Tracheal epithelial cell (primary cell): ENCODE data around the gene METTL13. TPM values are rescaled to one million over a fixed set of nuclear protein-coding genes. Genes with fewer than 3 reads are reported as not detected.

ENCODE experiments used
- total RNA-seq: library from RNA; depleted of rRNA; stranded (reverse); fragments of >200 nt; gene quantifications from 2 replicates; pipeline ENCODE4 v1.2.1, GENCODE V29; 2014

METTL13 gene, protein sequence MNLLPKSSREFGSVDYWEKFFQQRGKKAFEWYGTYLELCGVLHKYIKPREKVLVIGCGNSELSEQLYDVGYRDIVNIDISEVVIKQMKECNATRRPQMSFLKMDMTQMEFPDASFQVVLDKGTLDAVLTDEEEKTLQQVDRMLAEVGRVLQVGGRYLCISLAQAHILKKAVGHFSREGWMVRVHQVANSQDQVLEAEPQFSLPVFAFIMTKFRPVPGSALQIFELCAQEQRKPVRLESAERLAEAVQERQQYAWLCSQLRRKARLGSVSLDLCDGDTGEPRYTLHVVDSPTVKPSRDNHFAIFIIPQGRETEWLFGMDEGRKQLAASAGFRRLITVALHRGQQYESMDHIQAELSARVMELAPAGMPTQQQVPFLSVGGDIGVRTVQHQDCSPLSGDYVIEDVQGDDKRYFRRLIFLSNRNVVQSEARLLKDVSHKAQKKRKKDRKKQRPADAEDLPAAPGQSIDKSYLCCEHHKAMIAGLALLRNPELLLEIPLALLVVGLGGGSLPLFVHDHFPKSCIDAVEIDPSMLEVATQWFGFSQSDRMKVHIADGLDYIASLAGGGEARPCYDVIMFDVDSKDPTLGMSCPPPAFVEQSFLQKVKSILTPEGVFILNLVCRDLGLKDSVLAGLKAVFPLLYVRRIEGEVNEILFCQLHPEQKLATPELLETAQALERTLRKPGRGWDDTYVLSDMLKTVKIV
- total RNA-seq = 12.4 and 21.0 TPM in 2 replicates

DNA sequence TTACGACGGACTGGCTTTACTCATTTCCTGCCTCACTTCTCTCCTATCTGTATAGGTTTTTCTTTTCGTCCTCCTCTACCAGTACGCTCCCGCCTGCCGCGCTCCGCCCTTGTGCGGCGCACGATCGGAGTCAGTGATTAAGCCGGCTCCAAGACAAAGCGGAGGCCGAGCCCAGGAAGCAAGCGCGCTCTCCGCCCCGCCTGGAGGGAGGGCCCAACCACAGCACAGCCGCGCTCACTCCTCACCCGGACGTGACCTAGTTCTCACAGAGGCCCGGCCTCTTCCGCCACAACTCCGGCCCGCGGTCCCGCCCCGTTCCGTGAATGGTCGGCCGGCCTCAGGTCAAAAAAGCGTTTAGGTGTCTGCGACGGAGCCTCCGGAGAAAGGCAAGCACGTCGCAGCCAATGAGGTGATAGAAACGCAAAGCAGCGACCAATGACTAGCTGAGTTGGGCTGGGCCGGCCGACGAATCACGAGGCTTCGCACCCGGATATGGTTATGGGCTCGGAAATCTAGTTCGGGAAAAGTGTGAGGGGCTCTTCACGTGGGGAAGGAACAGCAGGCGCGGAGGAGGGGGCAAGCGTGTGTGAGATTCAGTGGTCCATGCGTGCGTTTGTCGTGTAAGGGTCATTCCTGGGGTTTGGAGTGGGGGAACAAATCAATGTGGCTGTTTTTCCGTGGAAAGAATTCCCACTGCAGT is at the start of gene METTL13:
Gene METTL13 (plus strand): TSS at position 485 of the 700 bp plus-strand sequence. CDS start 308 bp downstream, outside the sequence.

DNA sequence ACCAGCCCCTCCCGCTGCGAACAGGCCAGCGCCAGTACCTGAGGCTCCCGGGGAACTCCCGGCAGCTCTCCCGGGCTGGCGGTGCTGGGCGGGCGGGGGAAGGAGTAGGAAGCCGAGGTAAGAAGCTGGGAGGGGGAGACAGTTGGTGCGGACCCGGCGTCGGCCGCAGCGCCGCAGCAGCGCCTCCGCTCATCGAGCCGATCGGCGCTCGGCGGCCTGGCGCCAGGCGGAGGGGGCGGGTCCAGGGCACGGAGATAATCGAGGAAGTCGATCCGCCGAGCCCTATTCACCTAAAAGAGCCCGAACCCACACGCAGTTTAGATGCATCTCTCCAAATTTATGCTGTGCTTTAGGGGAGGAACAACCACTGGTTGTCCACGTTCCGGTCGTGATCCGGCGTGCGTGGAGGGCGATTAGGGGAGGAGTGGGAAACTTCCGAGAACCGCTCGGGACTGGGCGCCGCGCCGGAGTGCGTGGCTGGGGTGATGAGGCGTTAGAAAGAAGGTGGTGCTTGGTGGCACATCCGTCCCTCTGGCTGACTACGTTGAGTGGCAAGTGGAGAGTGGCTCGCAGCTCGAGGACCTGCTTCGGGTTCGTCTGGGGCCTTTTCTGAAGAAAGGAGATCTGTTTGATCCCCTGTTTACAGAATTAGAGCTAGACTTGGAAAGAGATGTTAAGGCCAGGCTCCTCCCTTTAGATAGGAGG is 39.4 kb upstream of the METTL13 start, which contains the start of gene VAMP4:
Gene VAMP4 (minus strand): TSS at position 194 of the 705 bp plus-strand sequence. CDS start 3,651 bp downstream, outside the sequence.

DNA sequence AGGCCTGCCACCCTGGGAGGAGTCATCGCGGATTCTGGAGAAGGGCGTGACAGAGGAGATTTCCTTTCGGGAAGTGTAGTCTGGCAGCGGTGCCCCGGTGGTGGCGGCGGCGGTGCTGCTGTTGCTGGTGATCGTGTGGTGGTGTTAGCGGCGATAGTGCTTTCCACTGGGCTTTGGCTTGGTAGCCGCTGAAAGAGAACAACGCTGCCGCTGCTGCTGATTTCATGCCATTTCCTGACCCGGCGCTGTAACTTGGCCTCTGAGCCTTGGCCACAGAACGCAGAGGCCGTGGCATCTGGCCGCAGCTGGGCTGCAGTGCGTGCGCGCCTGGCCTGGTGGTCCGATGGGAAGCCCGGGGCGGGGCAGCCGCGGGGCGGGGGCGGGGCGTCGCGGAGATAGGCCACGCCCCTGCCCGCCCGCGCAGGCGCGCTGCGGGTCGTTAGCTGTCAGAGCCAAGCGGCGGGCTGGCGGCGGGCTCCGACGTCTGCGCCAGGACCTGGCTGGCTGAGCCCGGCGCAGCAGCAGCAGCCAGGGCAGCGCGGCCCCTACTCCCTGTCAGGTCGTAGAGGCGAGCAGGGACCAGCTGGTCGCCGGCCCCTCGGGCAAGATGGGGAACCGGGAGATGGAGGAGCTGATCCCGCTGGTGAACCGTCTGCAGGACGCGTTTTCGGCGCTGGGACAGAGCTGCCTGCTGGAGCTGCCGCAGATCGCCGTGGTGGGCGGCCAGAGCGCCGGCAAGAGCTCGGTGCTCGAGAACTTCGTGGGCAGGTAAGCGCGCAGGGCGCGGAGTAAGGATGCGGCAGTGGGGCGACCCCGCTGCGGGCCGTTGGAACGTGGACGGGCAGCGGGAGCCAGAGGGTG is 59.8 kb downstream of the METTL13 start, which contains the start of gene DNM3:
Gene DNM3 (plus strand): TSS at position 449 of the 861 bp plus-strand sequence. CDS start 159 bp downstream, at position 608.

Other genes starting within 250 kb of the METTL13 start
- gene MYOCOS, start 159.4 kb upstream of the METTL13 start, total RNA-seq = not detected in 2 replicates
- not detected in 2 replicates for gene MYOC, start 129.0 kb upstream of the METTL13 start, total RNA-seq
- 3.6 and 5.5 TPM in 2 replicates for gene VAMP4, start 39.6 kb upstream of the METTL13 start, total RNA-seq
- gene DNM3, start 59.8 kb downstream of the METTL13 start, total RNA-seq = 1.1 and 1.2 TPM in 2 replicates